ENCODE measurements around the gene RPL5.

Gene RPL5

GRCh38 chr1:92820024-92820423 is 11.8 kb upstream of the RPL5 start:
- DNase-seq, result no peak

GRCh38 chr1:92820551-92820950 is 11.3 kb upstream of the RPL5 start:
- no peak for DNase-seq

DNA sequence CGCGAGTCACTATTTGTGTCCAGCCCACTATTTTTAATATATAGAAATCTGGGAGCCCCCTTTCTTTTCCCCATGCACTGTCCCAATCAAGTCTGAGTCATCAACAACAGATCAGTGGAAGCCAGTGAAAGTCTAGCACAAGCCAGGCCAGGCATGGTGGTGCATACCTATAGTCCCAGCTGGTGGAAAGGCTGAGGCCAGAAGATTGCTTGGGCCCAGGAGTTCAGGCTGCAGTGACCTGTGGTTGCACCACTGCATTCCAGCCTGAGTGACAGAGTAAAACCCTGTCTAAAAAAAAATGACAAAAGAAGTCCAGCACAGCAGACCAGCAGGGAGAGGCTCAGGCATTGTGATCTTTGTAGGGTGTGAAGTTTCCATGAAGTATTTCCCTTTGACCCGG is 9.0 kb upstream of the RPL5 start:
- DNase-seq, result no peak

DNA sequence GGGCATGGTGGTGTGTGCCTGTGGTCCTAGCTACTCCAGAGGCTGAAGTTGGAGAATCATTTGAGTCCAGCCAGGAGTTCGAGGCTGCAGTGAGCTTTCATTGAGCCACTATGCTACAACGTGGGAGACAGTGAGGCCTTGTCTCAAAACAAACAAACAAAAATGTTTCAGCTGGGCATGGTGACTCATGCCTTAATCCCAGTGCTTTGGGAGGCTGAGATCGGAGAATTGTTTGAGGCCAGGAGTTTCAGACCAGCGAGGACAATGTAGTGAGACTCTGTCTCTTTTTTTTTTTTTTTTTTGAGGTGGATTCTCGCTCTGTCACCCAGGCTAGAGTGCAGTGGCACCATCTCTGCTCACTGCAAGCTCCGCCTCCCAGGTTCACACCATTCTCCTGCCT is 5.0 kb upstream of the RPL5 start:
- DNase-seq, result no peak

GRCh38 chr1:92831368-92831761 is 475 bp upstream of the RPL5 start:
- peak in 3 of 56 donors; percentile 18 to 40 (median 29) for DNase-seq

DNA sequence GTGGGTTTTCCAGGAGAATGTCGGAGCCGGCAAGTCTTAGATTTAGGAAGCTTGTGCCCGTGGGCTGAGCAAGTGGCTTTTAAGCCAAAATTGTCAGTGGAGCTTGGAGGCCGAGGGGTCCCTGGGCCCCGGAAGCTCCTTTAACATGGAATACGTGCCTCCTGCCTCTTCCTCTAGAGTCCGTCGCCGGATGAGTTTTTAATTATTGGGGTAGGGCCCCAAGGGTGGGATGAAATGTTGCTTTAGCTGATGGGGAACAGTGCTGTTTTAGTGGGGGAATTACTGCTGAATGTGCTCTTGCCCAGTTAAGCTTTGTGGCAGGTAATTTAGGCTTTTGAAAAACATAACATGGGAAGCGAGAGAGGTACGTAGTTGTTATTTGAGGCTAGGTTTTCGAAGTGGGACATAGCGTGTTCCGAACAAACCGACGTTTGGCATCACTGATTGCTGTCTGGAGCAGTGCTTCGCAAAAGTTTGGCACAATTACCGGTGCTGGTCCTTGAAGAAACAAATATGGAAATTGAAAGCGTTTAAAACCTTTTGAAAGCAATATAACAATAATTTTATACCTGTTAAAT is 786 bp downstream of the RPL5 start:
- peak in 5 of 56 donors; percentile 3 to 68 (median 42) for DNase-seq

GRCh38 chr1:92833840-92834239 is 2.0 kb downstream of the RPL5 start:
- no peak for DNase-seq

- DNase-seq, result no peak
Measured at GRCh38 chr1:92834617-92835016, 2.8 kb downstream of the RPL5 start.

- DNase-seq, result no peak
Measured at GRCh38 chr1:92837062-92837461, 5.2 kb downstream of the RPL5 start.

DNA sequence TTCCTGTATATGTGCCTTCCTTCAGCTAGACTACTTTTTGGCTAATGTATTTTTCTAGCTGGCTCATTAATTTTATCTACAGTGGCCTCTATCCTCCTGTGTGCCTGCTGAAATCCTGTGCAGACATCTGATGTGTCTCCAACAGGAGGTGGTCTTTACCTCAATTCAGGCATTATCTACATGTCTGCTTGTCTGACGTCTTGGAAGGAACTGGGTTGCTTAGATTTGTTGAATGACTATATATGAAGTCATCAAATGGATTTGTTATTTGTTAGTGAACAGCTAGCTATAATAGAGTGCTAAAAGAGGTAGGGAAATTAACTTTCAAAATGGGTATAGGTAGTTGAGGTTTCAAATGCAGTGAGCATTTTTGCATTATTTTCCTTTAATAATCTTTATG is 6.7 kb downstream of the RPL5 start:
- DNase-seq, result no peak

- no peak for DNase-seq
Measured at GRCh38 chr1:92839442-92839841, 7.6 kb downstream of the RPL5 start.

- DNase-seq, result no peak
Measured at GRCh38 chr1:92840600-92840999, 8.8 kb downstream of the RPL5 start.

DNA sequence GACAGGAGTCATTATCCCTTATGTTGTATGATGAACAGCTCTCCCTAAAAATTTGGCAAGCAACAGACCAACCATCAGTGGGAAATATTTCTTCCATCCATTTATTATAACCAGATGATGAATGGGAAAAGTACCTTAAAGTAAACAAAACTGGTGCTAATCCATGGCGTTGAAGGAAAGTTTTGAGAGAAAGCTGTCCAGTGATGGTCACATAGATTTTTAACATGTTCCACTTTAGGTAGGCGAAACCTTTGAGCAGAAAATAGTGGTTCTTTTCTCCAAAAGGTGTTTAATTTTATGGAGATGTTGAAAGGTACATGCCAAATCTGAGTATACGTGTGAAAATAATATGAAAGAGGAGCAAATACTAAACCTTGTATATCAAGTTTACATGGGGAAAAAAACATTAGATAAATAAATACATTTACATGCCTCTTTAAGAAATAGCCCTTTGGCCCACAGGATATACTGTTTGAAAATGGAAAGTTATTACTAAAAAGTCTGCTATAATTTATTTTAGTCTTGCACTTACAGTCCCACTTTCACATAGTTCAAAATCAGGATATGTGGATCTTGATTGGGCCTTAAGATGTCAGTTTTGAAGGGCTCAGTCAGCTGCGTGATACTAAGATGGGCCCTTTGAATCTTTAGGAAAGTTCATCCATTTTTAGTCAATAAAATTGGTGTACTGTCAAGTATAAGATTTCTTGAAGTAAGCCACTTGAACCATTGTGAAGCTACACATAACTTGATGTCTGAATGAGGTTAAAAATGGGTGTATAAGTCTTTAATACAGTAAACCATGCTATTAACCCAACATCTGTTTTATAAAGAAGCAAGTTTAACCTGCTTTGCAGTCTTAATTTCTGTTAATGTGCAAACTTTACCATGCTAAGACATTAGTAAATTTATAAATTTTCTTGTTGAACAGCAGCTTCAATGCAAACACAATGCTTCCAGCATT is 10.5 kb downstream of the RPL5 start:
- no peak for DNase-seq

- no peak for DNase-seq
Measured at GRCh38 chr1:92843046-92843423, 11.2 kb downstream of the RPL5 start.

- peak in 1 of 56 donors; percentile 6 for DNase-seq
Measured at GRCh38 chr1:92843429-92844352, 11.9 kb downstream of the RPL5 start.

DNA sequence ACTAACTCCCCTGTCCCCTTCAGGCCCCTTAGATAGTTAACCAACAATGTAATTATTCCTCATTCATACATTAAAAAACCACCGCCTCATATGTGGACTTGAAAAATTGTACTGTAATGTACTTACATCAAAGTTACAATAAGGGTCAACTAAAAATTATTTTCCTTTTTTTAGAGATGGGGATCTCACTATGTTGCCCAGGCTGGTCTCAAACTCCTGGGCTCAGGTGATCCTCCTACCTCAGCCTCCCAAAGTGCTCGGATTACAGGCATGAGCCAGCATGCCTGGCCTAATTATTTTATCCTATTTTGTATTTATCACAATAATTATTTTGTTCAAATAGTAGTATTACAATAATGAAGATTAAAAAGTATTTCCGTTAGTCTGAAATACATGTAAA is 12.6 kb downstream of the RPL5 start:
- no peak for DNase-seq

DNA sequence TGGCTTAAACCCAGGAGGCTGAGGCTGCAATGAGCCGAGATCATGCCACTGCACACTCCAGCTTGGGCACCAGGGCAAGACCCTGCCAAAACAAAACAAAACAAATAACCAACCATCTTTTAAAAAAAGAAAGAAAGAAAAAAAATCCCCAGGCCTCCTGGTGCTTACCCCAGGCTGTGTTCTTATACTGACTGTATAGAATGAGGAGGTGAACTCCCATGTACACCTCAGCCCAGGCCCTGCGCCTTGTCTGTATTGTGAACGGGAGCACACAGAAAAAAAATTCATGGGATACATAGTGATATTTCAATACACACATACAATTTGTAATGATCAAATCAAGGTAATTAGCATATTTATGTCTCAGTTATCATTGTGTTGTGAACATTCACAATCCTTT is 14.1 kb downstream of the RPL5 start:
- no peak for DNase-seq

GRCh38 chr1:92848201-92848600 is 16.4 kb downstream of the RPL5 start:
- DNase-seq, result no peak

GRCh38 chr1:92850019-92850418 is 18.2 kb downstream of the RPL5 start:
- DNase-seq, result no peak

DNA sequence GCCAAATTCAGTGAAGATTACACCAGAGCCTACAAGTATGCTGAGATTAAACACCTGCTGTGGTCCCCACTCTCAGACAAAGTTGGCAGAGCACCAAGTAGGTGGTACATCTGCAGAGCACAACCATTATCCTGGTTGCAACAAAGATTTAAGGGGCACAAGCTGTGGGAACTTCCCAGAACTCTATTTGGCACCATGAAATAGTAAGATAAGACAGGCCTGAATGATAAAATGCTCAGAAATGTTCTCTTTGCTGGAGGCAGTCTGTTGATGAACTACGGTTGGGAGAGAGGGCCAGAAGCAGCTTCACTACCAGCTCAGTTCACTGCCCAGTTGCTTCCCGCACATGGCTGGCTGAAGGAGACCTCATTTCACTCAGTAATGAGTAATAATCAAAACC is 19.9 kb downstream of the RPL5 start:
- DNase-seq, result no peak

GRCh38 chr1:92853299-92853698 is 21.5 kb downstream of the RPL5 start:
- no peak for DNase-seq
